Right ventricle myocardium superior (tissue), 1 donor: ENCODE measurements around the gene ENKD1. TPM values are rescaled to one million over a fixed set of nuclear protein-coding genes. Genes with fewer than 3 reads are reported as not detected.

Source experiments
- ATAC-seq: fragments of 200-7000 bp; cut with Tn5 transposase; one replicate; pipeline ENCODE4 v1.9.1; 2020; ENCODE audit warnings: mild to moderate bottlenecking; ENCODE audit not compliant: poor library complexity
- DNase-seq: peaks from one replicate; pipeline ENCODE4 v3.0.0-alpha.2; 2020
- intact Hi-C: fragments of 100-400 bp; cut with DNase I; formaldehyde crosslinking; loops from one replicate; pipeline ENCODE4 v1.11.2; 2022
- total RNA-seq: library from RNA; stranded (reverse); fragmentation: NEBNext Ultra II Directional; extraction: Animal tissue kit (Norgen Biotek cat#: 25700); gene quantifications from one replicate; pipeline ENCODE4 v1.2.1, GENCODE V29; 2021
- donor health status: DM: no; HTN: yes; CAD: no; lungs with severe emphysema.

Gene ENKD1
- total RNA-seq, 1 donor from 2014 or later: 8.8 TPM

DNA sequence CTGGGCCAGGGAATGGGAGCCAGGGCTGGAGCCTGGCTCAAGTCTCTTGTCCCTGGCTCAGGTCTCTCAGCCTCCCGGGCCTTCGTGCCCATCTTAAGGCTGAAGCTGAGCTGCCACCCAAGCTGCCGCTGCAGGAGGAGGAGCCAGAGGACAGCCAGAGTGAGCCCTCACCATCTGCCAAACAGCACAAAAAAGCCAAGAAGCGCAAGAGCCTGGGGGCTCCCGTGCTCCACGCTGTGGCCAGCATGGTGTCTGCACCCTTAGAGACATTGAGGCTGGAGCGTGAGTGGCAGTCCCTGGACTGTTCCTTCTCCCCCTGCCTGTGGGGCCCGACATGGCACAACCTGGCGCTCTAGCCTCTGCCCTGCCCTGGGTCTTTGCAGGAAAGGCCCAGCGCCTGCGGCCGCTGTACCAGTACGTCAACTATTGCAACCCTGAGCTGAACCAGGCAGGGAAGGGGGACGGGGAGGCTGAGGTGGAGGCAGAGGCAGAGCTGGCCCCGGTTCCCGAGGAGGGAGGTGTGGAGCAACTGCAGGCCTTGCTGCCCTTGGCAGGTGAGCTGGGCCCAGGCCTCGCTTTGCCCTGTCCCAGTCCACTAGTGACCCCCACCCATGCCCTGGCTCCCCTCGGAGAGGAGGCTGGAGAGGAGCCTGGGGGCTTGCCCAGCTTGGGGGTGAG lies 1.4 kb upstream of the ENKD1 start:
- ATAC-seq (peak; percentile 89), DNase-seq (peak; percentile 91)
- intact Hi-C loops: loop anchor here (5.0 kb wide), 1 partner anchor 146 kb away; no protein-coding TSS in a partner anchor

- ATAC-seq (no peak), DNase-seq (no peak)
- intact Hi-C loops: loop anchor here (5.0 kb wide), 1 partner anchor 145 kb away; no protein-coding TSS in a partner anchor
Observed at GRCh38 chr16:67667453-67667816, 885 bp upstream of the ENKD1 start.

GRCh38 chr16:67666032-67666551 lies 458 bp downstream of the ENKD1 start:
- peak; percentile 6 for ATAC-seq
- intact Hi-C loops: loop anchor here (5.0 kb wide), 1 partner anchor 144 kb away; no protein-coding TSS in a partner anchor
- DNase-seq: peak; percentile 63

GRCh38 chr16:67665598-67665997 lies 952 bp downstream of the ENKD1 start:
- intact Hi-C loops: loop anchor here (5.0 kb wide), 1 partner anchor 143 kb away; no protein-coding TSS in a partner anchor
- ATAC-seq (no peak), DNase-seq (no peak)

- intact Hi-C loops: loop anchor here (5.0 kb wide), 2 partner anchors 103 to 143 kb away; partner anchors contain the start of gene CTCF
- DNase-seq (no peak), ATAC-seq (no peak)
Observed at GRCh38 chr16:67664871-67665270, 1.7 kb downstream of the ENKD1 start.

DNA sequence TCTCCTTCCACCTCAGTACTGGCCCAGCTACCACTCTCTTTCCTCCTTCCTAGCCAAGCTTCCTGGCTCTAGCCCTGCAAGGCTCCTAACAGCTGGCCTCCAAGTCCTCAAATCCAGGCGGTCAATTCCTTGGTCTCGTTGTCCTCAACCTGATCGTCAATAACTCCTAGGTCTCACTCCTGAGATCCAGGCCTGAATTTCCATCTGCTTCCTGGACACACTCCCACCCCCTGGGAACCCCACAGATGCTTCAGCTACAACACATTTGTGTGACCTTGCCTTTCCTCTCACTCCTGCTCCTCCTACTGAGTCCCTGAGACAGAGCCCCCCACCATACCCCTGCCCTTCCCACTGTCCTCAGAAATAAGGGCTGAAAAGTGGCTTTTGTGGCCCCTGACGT lies 2.3 kb downstream of the ENKD1 start:
- ATAC-seq: no peak

GRCh38 chr16:67663877-67664222 lies 2.7 kb downstream of the ENKD1 start:
- intact Hi-C loops: loop anchor here (5.0 kb wide), 1 partner anchor 102 kb away; the partner anchor contains the start of gene CTCF
- ATAC-seq (no peak), DNase-seq (no peak)

More for the DNA sequence above, 2.3 kb downstream of the ENKD1 start:
- no peak for DNase-seq
- intact Hi-C loops: loop anchor here (5.0 kb wide), 1 partner anchor 102 kb away; the partner anchor contains the start of gene CTCF

DNA sequence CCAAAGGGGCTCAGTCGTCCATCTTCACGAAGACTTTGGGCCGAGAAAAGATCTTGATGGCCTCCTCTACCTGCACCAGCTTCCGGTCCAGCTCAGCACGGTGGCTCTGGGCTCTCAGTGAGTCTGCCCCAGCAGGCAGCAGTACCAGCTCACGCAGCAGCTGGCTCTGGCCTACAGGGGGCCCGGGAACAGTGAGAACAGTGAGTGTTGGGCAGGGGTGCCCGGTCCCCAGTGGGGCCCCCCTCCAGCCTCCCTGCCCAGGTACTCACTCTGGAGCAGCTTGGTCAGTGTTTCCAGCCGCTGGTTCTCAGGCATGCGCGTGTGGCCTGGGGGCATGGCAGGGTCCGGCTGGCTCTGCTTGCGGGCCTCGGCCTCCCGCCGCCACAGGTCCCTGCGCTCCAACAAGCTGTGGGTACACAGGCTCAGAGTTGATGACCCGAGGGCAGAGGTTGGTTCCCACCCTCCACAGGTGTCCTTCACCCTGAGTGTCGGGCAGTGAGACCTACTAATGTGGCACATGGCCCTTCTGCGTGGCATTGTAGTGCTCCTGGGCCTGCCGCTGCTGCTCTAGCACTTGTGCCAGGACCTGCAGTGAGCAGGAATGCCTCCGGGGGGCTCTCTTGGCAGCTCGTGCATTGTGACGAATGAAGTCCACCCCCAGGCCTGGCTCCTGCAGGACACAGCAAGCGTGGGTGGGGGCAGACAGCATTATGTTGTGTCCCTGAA lies 3.2 kb downstream of the ENKD1 start:
- no peak for ATAC-seq
- intact Hi-C loops: loop anchor here (5.0 kb wide), 1 partner anchor 101 kb away; the partner anchor contains the start of gene CTCF
- peak; percentile 46 for DNase-seq

DNA sequence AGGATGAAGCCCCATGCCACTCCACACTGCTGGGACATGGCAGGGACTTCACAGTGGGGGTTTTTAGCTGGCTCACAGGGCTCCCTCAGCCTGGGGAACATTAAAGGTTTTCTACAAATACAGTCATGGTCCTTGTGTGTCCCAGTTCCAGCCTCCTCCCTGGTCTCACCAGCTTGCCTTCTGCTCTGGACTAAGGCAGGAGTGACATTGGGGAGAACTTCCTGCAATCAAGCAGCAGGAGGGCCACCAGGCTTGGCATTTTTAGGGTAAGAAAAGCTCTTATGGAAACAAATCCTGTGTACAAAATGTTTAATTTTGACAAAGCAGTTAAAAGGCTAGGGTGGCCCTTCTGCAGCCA lies 3.9 kb downstream of the ENKD1 start:
- intact Hi-C loops: loop anchor here (5.0 kb wide), 1 partner anchor 100 kb away; the partner anchor contains the start of gene CTCF
- ATAC-seq (no peak), DNase-seq (no peak)

DNA sequence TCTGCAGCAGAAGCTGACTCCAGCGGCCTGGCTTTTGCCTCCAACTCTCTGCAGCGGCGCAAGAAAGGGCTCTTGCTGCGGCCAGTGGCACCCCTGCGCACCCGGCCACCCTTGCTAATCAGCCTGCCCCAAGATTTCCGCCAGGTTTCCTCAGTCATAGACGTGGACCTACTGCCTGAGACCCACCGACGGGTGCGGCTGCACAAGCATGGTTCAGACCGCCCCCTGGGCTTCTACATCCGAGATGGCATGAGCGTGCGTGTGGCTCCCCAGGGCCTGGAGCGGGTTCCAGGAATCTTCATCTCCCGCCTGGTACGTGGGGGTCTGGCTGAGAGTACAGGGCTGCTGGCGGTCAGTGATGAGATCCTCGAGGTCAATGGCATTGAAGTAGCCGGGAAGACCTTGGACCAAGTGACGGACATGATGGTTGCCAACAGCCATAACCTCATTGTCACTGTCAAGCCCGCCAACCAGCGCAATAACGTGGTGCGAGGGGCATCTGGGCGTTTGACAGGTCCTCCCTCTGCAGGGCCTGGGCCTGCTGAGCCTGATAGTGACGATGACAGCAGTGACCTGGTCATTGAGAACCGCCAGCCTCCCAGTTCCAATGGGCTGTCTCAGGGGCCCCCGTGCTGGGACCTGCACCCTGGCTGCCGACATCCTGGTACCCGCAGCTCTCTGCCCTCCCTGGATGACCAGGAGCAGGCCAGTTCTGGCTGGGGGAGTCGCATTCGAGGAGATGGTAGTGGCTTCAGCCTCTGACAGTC lies 4.5 kb downstream of the ENKD1 start:
- intact Hi-C loops: loop anchor here (5.0 kb wide), 1 partner anchor 100 kb away; the partner anchor contains the start of gene CTCF
- DNase-seq (peak; percentile 39), ATAC-seq (no peak)

- ATAC-seq: no peak
- DNase-seq: no peak
- intact Hi-C loops: loop anchor here (5.0 kb wide), 1 partner anchor 99 kb away; the partner anchor contains the start of gene CTCF
Observed at GRCh38 chr16:67661101-67661761, 5.3 kb downstream of the ENKD1 start.

DNA sequence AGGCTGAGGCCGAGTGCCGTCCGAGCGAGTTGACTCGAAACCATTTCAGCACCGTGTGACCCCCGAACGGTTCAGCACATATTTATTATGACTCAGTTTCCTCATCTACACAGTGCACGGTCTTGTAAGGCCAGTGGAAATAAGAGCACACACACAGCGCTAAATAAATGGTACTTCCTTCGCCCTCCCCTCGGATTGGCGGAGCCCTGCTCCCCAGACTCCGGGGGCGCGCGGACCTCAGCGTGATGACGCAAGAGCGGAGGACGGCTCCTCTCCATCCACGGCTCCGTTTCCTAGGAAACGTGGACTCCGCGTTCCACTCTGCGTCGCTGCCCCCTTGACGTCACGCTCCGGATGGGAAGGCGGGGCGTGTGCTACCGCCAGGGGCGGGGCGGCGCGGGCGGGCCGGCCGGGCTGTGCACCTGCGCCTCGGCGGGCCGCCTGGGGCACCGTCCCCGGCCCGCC lies 6.0 kb downstream of the ENKD1 start, which contains the start of gene PARD6A:
Gene PARD6A (plus strand): TSS at position 397 of the 465 bp plus-strand sequence. CDS start 79 bp downstream, outside the sequence.
- intact Hi-C loops: loop anchor here (5.0 kb wide), 1 partner anchor 98 kb away; the partner anchor contains the start of gene CTCF

GRCh38 chr16:67659675-67660563 lies 6.6 kb downstream of the ENKD1 start, which contains the start of gene ACD:
Gene ACD (minus strand): TSS chr16:67660260. CDS start chr16:67660220, 40 bp downstream.
- ATAC-seq (peak; percentile 96), DNase-seq (peak; percentile 93)
- intact Hi-C loops: loop anchor here (5.0 kb wide), 1 partner anchor 98 kb away; the partner anchor contains the start of gene CTCF

More for the DNA sequence above, 6.0 kb downstream of the ENKD1 start, which contains the start of gene PARD6A:
- peak; percentile 97 for DNase-seq
- ATAC-seq: peak; percentile 90

- DNase-seq (no peak), ATAC-seq (no peak)
- intact Hi-C loops: no loop called here
Observed at GRCh38 chr16:67658849-67659674, 7.5 kb downstream of the ENKD1 start.

GRCh38 chr16:67657751-67658518 lies 8.6 kb downstream of the ENKD1 start:
- intact Hi-C loops: no loop called here
- ATAC-seq (no peak), DNase-seq (no peak)
